Mesendoderm (in vitro differentiated cells): Measurements from ENCODE around the gene DNAJC1.

ENCODE experiments used
- DNase-seq: peaks from one replicate; pipeline ENCODE4 v3.0.0; 2013
- H2AK5ac ChIP-seq: 2 replicates; pipeline ENCODE4 v1.6.1; 2013; ENCODE audit warnings: low read length, inconsistent platforms
- H2BK120ac ChIP-seq: 2 replicates; pipeline ENCODE4 v1.6.1; 2013; ENCODE audit warnings: low read depth, mild to moderate bottlenecking, low read length, moderate library complexity, mixed read lengths
- H2BK15ac ChIP-seq: replicated peaks from 2 replicates; pipeline ENCODE4 v1.6.1; 2013; ENCODE audit warnings: low read depth, mild to moderate bottlenecking, moderate library complexity
- H2BK5ac ChIP-seq: 2 replicates; pipeline ENCODE4 v1.6.1; 2013; ENCODE audit warnings: low read length, inconsistent platforms
- H3K18ac ChIP-seq: 2 replicates; pipeline ENCODE4 v1.6.1; 2013; ENCODE audit warnings: mild to moderate bottlenecking, low read length, mixed read lengths
- H3K23ac ChIP-seq: one replicate; pipeline ENCODE4 v1.6.1; 2013; ENCODE audit warnings: low read length
- H3K27ac ChIP-seq: 2 replicates; pipeline ENCODE4 v1.5.1; 2013; ENCODE audit warnings: low read depth, mild to moderate bottlenecking, inconsistent platforms, low read length, moderate library complexity
- H3K27me3 ChIP-seq: 2 replicates; pipeline ENCODE4 v1.6.1; 2013; ENCODE audit warnings: low read length, control low read depth, mild to moderate bottlenecking, inconsistent platforms; ENCODE audit not compliant: insufficient read depth, poor library complexity
- H3K36me3 ChIP-seq: 2 replicates; pipeline ENCODE4 v1.6.1; 2013; ENCODE audit warnings: low read length, inconsistent platforms; ENCODE audit not compliant: control insufficient read depth, insufficient read depth
- H3K4ac ChIP-seq: one replicate; pipeline ENCODE4 v1.6.1; 2013; ENCODE audit warnings: low read depth, mild to moderate bottlenecking, low read length, moderate library complexity
- H3K4me1 ChIP-seq: 2 replicates; pipeline ENCODE4 v1.6.1; 2013; ENCODE audit warnings: low read depth, low read length, inconsistent platforms; ENCODE audit not compliant: control insufficient read depth
- H3K4me2 ChIP-seq: 2 replicates; pipeline ENCODE4 v1.6.1; 2013; ENCODE audit warnings: low read length
- H3K4me3 ChIP-seq: 2 replicates; pipeline ENCODE4 v1.5.1; 2013; ENCODE audit warnings: mild to moderate bottlenecking, low read length
- H3K56ac ChIP-seq: one replicate; pipeline ENCODE4 v1.6.1; 2013; ENCODE audit warnings: low read length
- H3K79me1 ChIP-seq: 2 replicates; pipeline ENCODE4 v1.6.1; 2013; ENCODE audit warnings: low read length, inconsistent platforms
- H3K79me2 ChIP-seq: 2 replicates; pipeline ENCODE4 v1.6.1; 2013; ENCODE audit warnings: mild to moderate bottlenecking, low read length; ENCODE audit not compliant: control insufficient read depth, insufficient read depth
- H3K9ac ChIP-seq: 2 replicates; pipeline ENCODE4 v1.6.1; 2013; ENCODE audit warnings: low read length, inconsistent platforms
- H4K5ac ChIP-seq: one replicate; pipeline ENCODE4 v1.6.1; 2013; ENCODE audit warnings: low read length
- H4K8ac ChIP-seq: one replicate; pipeline ENCODE4 v1.6.1; 2013; ENCODE audit warnings: low read depth, mild to moderate bottlenecking, control low read depth, low read length, moderate library complexity
- WGBS: extraction: QIAGEN DNeasy Blood & Tissue Kit; methylation state at CpG from one replicate; pipeline ENCODE4 v1.1.7; 2013; ENCODE audit warnings: low lambda C conversion rate, missing lambda C conversion rate; ENCODE audit not compliant: insufficient coverage; ENCODE audit errors: extremely low coverage; 5-methylcytosine and 5-hydroxymethylcytosine counted together

The DNAJC1 gene

GRCh38 chr10:21990449-21990848, 13.1 kb downstream of the DNAJC1 start:
- DNase-seq: no peak
- Histone ChIP-seq H3K4me1 (no peaks in the 10 kb centered on the region), H4K5ac (no peak overlapping the region), H3K4me3 (no peak overlapping the region), H4K8ac (no peak overlapping the region), H3K79me1 (no peaks in the 10 kb centered on the region), H3K9ac (no peak overlapping the region), H3K18ac (no peak overlapping the region), H2BK5ac (no peak overlapping the region), H2BK15ac (no peak overlapping the region), H2BK120ac (no peak overlapping the region), H2AK5ac (no peak overlapping the region), H3K36me3 (no peaks in the 10 kb centered on the region), H3K56ac (no peak overlapping the region), H3K27me3 (no peaks in the 10 kb centered on the region), H3K23ac (no peak overlapping the region), H3K4ac (no peak overlapping the region), H3K79me2 (no peaks in the 10 kb centered on the region), H3K4me2 (no peak overlapping the region), H3K27ac (no peak overlapping the region)
- no CpG with 5 or more reads among the region's 1 CpG for WGBS

GRCh38 chr10:21989453-21990154, 13.9 kb downstream of the DNAJC1 start:
- Histone ChIP-seq H3K18ac (no peak overlapping the region), H2AK5ac (no peak overlapping the region), H4K8ac (no peak overlapping the region), H3K4me2 (no peak overlapping the region), H3K23ac (no peak overlapping the region), H4K5ac (no peak overlapping the region), H3K36me3 (no peaks in the 10 kb centered on the region), H3K4me1 (no peaks in the 10 kb centered on the region), H2BK120ac (no peak overlapping the region), H2BK15ac (no peak overlapping the region), H3K27ac (no peak overlapping the region), H3K56ac (no peak overlapping the region), H3K79me1 (no peaks in the 10 kb centered on the region), H3K4ac (no peak overlapping the region), H3K27me3 (no peaks in the 10 kb centered on the region), H3K4me3 (no peak overlapping the region), H3K9ac (no peak overlapping the region), H3K79me2 (no peaks in the 10 kb centered on the region), H2BK5ac (no peak overlapping the region)
- DNase-seq: peak; percentile 90
- WGBS: no CpG with 5 or more reads among the region's 5 CpGs

- Histone ChIP-seq H3K4me1 (no peaks in the 10 kb centered on the region), H4K5ac (no peak overlapping the region), H4K8ac (no peak overlapping the region), H3K79me1 (peaks cover 1% of the 10 kb centered on the region), H3K36me3 (no peaks in the 10 kb centered on the region), H3K27ac (no peak overlapping the region), H2BK5ac (no peak overlapping the region), H3K79me2 (no peaks in the 10 kb centered on the region), H2BK15ac (no peak overlapping the region), H3K56ac (no peak overlapping the region), H3K27me3 (no peaks in the 10 kb centered on the region), H3K4me2 (no peak overlapping the region), H3K4ac (no peak overlapping the region), H3K4me3 (no peak overlapping the region), H2AK5ac (no peak overlapping the region), H3K23ac (no peak overlapping the region), H2BK120ac (no peak overlapping the region), H3K18ac (no peak overlapping the region), H3K9ac (no peak overlapping the region)
- no CpG with 5 or more reads among the region's 1 CpG for WGBS
- DNase-seq: no peak
Measured at GRCh38 chr10:21985541-21985940, 18.0 kb downstream of the DNAJC1 start.

GRCh38 chr10:21981118-21981517, 22.4 kb downstream of the DNAJC1 start:
- Histone ChIP-seq H3K27ac (no peak overlapping the region), H3K4me1 (no peaks in the 10 kb centered on the region), H3K56ac (no peak overlapping the region), H3K9ac (no peak overlapping the region), H3K4ac (no peak overlapping the region), H3K4me2 (no peak overlapping the region), H2BK120ac (no peak overlapping the region), H3K27me3 (no peaks in the 10 kb centered on the region), H2AK5ac (no peak overlapping the region), H2BK15ac (no peak overlapping the region), H3K79me2 (no peaks in the 10 kb centered on the region), H2BK5ac (no peak overlapping the region), H3K4me3 (no peak overlapping the region), H4K8ac (no peak overlapping the region), H3K36me3 (no peaks in the 10 kb centered on the region), H3K18ac (no peak overlapping the region), H3K79me1 (peaks cover 1% of the 10 kb centered on the region), H4K5ac (no peak overlapping the region), H3K23ac (no peak overlapping the region)
- no peak for DNase-seq
- WGBS: no CpG with 5 or more reads among the region's 3 CpGs

- no peak overlapping the region for H3K56ac ChIP-seq
- no peak overlapping the region for H3K23ac ChIP-seq
- H2BK5ac ChIP-seq: no peak overlapping the region
- H3K79me1 ChIP-seq: peaks cover 1% of the 10 kb centered on the region
- no peak overlapping the region for H2AK5ac ChIP-seq
- no peak overlapping the region for H2BK15ac ChIP-seq
- no peak overlapping the region for H3K18ac ChIP-seq
- no peak overlapping the region for H2BK120ac ChIP-seq
- H4K5ac ChIP-seq: no peak overlapping the region
- no peak overlapping the region for H3K4me2 ChIP-seq
- no peaks in the 10 kb centered on the region for H3K27me3 ChIP-seq
- no peaks in the 10 kb centered on the region for H3K36me3 ChIP-seq
- H3K4me1 ChIP-seq: no peaks in the 10 kb centered on the region
- no peak for DNase-seq
- H3K4ac ChIP-seq: no peak overlapping the region
- no peak overlapping the region for H3K27ac ChIP-seq
- H3K4me3 ChIP-seq: no peak overlapping the region
- no peaks in the 10 kb centered on the region for H3K79me2 ChIP-seq
- H4K8ac ChIP-seq: no peak overlapping the region
- H3K9ac ChIP-seq: no peak overlapping the region
Measured at GRCh38 chr10:21980691-21981090, 22.8 kb downstream of the DNAJC1 start.

GRCh38 chr10:21978191-21978862, 25.2 kb downstream of the DNAJC1 start:
- no peak overlapping the region for H4K8ac ChIP-seq
- no peaks in the 10 kb centered on the region for H3K4me1 ChIP-seq
- H3K4ac ChIP-seq: no peak overlapping the region
- H3K36me3 ChIP-seq: no peaks in the 10 kb centered on the region
- H3K23ac ChIP-seq: no peak overlapping the region
- H3K4me3 ChIP-seq: no peak overlapping the region
- no peak overlapping the region for H2BK15ac ChIP-seq
- H2BK120ac ChIP-seq: no peak overlapping the region
- no peak overlapping the region for H3K18ac ChIP-seq
- no peak overlapping the region for H3K56ac ChIP-seq
- no peak overlapping the region for H3K9ac ChIP-seq
- DNase-seq: peak; percentile 39
- no peak overlapping the region for H3K4me2 ChIP-seq
- H2BK5ac ChIP-seq: no peak overlapping the region
- no peaks in the 10 kb centered on the region for H3K27me3 ChIP-seq
- no peak overlapping the region for H3K27ac ChIP-seq
- H3K79me1 ChIP-seq: peaks cover 1% of the 10 kb centered on the region
- H2AK5ac ChIP-seq: no peak overlapping the region
- WGBS: no CpG with 5 or more reads among the region's 1 CpG
- H3K79me2 ChIP-seq: no peaks in the 10 kb centered on the region
- H4K5ac ChIP-seq: no peak overlapping the region
